OCI-M2 (cell line): ENCODE data around the gene ESPNL.

Experiments
- DNase-seq: peaks from one replicate; lab custom pipeline; 2025; ENCODE audit not compliant: unreplicated experiment; lab: John Stamatoyannopoulos, UW

ESPNL gene

DNA sequence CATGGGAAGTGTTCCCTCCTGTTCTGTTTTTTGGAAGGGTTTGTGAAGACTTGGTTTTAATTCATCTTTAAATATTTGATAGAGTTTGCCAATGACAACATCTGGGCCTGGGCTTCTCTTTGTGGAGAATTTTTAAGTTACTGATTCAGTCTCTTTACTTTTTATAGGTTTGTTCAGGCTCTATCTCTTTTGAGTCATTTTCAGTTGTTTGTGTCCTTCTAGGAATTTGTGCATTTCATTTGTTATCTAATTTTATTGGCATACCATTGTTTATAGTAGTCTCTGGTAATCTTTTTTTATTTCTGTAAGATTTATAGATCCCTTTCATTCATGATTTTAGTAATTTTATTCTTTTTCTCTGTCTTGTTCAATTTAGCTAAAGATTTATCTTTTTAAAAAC, 24.7 kb upstream of the ESPNL start:
- no peak for DNase-seq

DNA sequence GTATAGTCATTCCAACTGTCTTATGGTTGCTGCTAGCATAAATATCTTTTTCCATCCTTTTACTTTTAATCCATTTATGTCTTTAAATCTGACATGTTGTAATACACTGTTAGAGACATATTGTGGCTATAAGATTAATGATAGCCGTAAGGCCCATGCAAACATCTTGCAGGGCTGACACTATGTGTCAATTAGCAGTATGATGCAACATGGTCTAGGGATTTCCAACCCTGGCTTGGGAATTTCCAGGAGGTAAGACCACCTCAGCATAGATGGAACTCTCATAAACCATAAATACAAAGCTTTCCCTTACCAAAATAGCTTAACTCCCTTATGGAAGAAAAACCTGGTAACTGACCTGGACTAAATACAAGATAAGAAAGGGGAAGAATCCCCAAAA, 22.8 kb upstream of the ESPNL start:
- DNase-seq: no peak

DNA sequence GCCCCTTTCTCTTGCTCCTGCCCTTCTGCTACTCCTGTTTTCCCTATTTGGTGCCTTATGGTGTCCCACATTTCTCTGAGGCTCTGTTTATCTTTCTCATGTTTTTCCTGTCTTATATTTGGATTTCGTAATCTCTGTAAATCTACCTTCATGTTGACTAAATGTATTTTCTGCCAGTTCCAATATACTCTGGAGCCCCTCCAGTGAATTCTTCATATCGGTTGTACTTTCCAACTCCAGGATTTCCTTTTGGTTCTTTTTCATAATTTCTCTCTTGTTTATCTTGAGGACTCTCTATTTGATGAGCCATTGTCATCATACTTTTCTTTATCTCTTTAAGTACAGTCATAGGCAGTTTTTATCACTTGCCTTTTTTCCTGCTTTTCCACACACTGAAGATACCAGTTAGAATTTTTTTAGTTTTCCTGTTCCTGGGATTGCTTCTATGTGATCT, 20.2 kb upstream of the ESPNL start:
- no peak for DNase-seq

DNA sequence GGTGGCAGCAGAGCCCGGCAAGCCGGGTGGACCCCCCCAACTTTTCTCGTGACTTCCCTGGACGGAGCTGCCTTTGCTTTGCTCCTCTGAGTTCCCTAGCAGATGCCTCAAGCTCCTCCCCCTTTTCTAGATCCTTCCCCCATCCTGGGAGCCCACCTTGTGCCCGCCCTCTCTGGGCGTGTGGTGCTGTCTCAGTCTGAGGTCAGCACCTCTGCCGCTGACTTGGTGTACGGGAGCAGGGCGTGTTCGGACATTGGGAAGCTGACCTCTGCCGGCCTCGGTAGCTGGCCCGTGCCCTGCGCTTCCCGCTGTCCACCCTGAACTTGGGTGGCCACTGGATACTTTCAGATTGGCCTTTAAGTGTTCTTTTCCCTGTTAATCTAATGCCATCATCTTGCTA, 19.6 kb upstream of the ESPNL start:
- DNase-seq: no peak

DNA sequence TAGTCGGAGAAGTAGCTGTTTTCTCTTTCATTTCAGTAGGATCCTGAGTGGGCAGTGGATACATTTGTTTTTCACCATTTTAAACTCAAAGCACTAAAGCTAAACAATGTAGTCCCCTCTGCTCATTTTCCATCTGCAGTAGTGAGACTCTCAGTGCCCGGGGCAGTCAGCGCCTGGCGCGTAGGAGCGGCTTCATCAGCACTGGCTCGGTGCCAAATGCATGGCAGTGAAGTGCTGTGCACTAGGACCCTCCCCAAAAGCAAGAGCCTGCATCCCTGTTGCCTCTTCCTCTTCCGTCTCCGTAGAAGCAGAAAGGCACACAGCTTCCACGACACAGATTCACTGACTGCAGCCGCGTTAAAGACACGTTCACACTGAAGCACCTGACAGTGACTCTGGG, 19.0 kb upstream of the ESPNL start:
- no peak for DNase-seq

DNA sequence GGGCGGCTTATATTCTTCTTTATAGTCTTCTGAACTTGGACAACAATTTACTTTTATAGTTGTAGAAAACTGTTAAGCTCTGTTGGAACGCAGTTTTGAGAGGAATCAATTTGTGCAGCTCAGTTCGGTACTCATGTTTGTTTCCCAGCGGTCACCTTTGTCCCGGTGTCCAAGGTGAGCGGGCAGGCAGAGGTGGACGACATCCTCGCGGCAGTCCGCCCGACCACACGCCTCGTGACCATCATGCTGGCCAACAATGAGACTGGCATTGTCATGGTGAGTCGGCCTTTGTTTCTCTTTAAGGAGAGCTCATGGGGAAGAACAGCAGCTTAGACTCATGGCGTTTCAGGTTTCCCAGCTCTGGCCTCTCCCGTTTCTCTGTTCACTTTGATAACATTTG, 18.6 kb upstream of the ESPNL start:
- DNase-seq: no peak

DNA sequence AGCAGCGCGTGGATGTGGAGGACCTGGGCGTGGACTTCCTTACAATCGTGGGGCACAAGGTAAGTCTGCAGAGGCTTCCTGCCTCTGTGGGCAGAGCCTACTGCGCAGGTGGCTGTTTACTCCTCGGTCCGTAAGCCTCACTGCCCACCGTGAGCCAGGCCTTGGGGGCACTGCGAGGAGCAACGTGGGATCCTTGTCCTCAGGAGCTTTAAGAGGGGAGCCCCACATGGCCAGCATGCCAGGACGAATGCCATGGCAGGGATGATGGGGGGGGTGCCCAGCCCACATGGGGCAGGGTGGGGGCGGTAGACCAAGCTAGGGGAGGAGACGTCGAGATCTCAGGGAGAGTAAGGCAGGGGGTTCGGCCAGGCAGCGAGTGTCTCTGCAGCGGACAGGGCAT, 18.0 kb upstream of the ESPNL start:
- no peak for DNase-seq

DNA sequence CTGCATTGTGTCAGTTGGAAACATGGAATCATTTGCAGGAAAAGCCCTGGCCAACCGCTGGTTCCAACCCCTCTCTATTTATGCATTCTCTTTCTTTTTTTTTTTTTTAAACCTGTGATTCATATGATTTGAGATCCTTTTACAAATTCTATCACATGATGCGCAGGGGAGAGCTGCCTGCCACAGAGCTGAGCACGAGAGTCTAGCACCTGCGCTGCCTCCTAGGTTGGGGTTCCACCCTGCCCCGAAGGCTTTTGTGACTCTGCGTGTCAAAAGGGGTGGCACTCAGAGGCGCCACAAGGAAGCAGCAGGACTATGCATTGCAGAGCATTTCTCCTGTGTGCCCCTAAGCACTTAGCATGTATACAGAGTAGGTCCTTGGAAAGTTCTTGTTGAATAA, 17.3 kb upstream of the ESPNL start:
- DNase-seq: no peak

DNA sequence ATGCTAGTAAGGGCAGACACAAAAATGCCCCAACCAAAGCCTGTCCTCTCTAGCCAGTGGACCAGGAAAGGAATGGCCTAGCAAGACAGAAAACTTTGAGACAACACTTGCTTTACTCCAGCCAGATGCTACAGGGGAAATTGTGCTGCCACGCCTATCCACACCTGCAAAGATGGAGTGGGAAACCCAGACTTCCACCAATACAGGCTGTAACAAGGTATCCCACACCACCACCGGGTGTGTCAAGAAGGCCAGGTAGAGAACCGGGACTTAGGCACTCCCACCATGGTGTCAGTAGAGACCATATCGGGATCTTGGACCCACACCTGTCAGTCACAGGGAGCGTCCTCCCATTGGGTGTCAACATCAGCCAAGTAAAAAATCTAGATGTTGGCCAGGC, 16.2 kb upstream of the ESPNL start:
- no peak for DNase-seq

DNA sequence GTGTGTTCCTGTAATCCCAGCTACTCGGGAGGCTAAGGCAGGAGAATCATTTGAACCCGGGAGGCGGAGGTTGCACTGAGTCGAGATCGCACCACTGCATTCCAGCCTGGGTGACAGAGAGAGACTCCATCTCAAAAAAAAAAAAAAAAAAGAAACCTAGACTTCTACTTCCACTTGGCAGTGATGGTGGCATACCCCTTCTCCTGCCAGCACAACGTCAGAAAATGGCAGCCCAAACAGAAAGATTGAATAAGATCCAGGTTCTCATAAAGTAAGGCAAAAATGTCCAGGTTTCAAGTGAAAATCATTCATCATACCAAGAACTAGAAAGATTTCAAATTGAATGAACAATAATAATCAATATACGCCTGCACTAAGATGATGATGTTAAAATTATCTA, 15.4 kb upstream of the ESPNL start:
- DNase-seq: no peak

DNA sequence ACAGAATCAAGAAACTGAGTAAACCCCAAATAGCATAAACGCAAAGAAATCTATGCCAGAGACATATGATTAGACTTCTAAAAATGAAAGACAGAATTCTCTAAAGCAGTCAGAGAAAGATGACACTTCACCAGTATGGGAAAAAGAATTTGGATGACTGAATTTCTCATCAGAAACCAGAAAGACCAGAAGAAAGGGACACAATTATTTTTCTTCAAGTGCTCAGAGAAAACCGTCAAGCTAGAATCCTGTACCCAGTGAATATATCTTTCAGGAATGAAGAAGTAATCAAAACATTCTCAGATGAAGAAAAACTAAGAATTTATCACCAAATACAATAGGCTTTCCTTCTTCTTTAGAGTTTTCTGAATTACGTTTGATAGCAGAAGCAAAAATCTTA, 14.2 kb upstream of the ESPNL start:
- no peak for DNase-seq

DNA sequence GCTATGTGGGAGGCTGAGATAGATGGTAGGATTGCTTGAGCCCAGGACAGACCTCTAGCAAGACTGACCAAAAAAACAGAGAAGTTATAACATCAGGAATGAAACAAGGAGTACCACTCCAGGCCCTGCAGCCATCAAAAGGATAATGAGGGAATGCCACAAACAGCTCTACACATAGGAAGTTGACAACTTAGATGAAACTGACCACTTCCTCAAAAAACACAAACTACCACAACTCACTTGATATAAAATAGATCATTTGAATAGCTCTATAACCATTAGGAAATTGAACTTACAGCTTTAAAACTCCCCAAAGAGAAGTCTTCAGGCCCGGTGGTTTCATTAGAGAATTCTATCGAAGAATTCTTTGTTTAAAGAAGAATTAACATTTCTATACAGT, 12.9 kb upstream of the ESPNL start:
- DNase-seq: no peak

DNA sequence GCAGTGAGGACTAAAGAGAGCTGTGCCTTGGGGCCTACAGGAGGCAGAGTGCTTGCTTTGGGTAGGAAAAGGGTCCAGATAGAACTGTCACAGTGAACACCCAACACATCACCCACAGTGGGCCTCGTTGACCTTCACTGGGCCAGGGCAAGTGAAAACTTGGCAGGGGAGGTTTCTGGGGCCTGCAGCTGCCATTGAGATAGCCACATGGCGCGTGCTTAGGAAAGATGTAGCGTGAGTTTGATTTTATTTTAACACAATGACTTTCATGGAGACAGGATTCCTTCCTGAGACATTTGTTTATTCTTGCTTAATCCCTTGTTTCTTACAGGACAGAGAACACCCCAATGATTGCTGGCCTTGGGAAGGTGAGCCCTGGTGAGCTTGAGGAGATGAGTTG, 9.3 kb upstream of the ESPNL start:
- DNase-seq: no peak

DNA sequence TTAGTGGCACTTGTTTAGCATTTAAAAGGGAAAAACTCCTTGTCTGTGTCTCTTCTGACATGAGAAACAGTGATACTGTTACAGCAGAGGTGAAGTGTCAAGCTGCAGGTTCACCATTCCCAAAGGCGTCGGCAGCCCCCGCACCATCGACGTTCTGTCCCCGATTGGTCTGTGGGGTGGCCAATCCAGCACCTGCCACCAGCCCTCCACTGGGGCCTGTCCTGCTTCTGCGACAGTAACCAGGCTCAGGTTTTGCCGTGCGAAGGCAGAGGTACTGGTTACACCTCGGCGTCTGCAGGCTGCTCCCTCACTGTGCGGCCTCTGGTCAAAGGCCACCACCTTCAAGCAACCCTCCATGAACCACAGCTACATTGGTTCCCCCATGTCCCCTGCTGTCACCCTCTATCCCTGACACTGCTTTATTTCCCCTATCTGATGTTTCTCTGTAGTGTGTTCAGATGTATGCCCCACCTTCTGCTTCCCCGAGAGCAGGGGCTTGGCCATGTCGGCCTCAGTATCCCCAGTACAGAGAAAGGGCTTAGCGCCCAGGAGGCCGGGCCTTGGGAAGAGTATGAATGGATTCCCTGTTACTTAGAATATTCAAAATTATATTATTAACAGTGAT, 8.6 kb upstream of the ESPNL start:
- no peak for DNase-seq

DNA sequence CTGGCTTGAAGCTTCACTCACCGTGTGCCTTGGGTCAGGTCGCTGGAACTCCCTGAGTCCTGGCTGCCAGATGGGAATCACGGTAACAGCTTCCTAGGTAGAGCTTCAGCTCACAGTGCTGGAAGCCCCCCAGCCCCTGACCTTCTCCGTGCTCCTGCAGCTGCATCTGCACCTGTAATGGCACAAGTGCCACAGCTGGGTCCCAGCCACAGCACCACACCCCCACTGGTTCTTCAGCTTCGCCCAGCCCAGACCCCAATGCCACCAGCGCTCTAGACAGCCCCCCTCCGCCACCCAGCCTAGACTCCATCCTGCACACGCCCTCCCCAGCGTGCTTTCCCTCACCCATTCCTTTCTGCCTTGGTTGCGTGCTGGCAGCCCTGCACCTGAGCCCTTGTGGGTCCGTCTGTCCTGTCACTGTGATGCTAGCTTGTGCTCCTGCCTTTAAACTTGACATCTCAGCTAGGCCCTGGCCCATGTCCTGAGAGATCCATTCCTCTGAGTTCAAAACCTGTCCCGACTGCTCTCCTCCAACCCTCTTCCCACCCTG, 7.6 kb upstream of the ESPNL start:
- no peak for DNase-seq

DNA sequence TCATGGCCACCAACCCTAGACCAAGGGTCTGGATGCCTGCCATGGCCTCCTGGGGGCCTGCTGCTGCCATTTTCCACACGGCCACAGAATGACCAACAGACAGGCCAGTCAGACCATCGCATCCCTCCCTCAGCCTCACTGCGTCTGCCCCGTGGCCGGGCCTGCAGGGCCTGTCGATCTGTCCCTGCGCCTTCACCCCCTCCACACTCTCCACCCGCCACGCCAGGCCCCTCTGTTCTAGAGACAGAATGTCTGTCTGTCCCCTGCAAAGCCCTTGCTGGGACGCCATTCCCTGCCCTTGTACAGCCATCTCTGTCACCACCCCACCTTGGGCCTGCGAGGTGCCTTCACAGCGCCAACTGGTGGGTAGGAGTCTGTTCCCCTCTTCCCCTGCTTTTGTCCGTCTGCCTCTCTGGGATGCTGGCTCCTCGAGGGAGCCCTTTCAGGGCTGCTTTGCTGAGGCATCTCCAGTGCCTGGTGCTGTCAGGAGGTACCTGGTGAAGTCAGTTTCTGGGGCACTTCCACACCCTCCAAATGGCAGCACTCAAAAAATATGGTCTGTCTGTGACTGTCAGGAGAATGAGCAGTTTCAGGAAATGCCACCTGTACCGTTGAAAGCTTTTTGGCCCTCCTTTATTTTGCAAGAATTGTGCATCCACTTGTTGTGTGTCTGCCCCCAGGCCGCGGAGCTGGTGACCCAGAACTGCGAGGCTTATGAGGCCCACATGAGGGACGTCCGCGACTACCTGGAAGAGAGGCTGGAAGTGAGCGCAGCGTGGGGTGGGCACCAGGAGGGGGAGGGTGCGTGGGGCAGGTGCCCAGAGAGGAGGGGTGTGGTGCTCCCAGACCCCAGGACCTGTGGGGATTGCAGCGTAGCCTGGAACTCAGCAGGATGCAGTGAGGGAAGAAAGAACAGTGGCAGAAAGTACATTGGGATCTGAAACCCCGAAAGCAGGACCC, 6.7 kb upstream of the ESPNL start:
- no peak for DNase-seq

DNA sequence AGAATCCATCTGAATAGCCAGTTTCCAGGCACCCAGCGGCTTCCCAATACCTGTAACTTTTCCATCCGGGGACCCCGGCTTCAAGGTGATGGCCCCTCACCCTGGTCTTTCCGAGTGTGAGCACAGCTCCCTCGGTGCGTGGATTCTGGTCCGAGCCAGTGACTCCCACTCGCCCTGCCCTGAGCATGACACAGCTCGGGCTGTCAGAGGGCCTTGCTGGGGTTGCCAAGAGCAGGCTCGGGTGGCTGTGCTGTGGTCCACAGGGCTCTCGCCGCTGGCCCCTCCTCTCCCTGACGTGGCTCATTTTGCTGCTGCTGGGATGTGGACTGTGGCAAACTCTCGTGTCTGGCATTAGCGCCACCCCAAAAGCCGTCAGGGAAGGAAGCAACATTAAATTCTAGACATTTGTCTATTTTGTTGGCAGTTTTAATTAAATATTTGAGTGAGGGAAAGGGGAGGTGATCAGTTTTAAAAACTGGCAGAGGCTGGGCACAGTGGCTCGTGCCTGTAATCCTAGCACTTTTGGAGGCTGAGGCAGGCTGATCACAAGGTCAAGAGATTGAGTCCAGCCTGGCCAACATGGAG, 5.6 kb upstream of the ESPNL start:
- no peak for DNase-seq

DNA sequence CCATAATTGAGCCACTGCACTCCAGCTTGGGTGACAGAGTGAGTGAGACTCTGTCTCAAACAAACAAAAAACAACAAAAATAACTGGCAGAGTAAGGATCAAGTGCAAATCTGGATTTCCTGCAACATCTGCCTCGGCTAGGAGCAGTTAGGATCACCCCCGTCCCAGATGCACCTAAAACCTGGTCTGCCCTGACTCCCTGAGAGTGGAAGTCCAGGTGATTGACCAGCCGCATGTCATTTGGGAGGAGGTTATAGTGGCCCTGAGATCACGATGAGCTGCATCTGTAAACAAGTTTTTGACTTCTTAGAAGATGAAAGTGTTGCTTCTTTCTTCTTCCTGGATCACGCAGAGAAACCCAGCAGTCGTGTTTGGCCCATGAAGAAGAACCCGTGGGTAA, 5.0 kb upstream of the ESPNL start:
- no peak for DNase-seq

DNA sequence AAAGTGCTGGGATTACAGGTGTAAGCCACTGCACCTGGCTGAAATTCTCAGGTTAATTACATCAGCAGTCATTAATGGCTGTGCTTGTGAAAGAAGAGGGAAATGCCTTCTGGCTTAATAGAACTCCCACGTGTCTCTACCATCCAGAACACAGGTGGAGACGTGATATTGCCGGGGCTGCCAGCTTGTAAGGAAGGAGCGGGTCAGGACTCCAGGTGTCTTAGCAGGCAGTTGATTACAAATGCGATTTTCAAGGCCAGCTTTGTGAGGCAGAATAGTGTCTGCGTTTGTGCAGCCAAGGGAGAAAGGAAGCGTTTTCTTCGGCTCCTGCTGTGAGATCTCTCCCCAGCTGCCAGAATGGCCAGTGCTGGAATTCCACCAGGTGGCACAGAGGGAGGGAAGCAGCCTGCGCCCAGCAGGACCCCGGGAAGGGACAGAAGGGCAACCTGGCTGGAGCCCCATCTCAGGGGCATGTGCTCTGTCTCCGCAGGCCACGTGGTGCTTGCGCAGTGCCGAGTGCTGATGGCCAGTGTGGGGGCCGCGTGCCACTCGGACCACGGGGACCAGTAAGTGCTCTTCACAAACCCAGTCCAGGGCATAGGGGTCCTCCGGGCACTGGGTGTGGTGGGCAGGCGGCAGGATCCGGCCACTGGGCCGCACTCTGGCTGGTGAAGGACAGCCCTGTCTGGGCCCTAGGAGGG, 3.7 kb upstream of the ESPNL start:
- DNase-seq: no peak

DNA sequence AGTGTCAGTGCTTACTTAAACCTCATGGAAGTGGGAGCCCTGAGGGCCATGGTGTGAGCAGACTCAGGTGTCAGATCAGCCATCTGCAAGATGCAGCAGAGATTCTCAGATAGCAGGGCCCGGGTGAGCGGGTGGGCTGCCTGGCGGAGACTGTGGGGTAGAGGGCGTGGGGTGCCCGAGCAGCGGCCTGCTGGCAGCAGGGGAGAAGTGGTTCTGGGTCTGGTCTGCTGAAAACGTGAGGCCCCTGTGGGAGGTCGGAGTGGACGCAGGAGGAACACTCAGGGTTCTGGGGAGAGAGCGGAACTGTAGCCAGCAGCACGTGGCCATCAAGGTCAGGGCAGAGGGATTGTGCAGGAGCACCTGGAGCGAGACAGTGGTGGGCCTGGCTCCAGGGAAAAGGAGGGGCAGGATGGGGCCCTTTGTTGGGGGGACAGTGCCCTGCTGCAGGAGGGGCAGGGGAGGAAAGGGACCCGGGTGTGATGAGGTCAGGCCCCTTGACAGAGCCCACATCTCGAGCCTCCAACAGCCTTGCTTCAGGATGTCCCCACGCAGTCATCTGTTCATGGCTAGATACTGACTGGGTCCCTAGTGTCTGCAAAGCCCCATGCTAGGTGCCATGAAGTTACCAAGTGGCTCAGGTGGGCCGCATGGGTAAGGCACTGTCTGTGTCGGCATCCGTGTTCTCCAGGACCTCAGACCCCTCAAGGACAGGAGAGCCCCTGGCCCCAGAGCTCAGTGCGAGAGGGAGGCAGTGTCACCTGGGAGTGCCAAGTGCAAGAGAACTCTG, 2.7 kb upstream of the ESPNL start:
- no peak for DNase-seq
